OCI-LY3 (cell line): Measurements from ENCODE around the gene PADI2.

Experiments used
- H2AFZ ChIP-seq: fragments of 200-600, 300-600 bp; shearing (Covaris generic); 2 replicates; pipeline ENCODE4 v1.6.0; 2014; ENCODE audit warnings: antibody characterized with exemption, low read depth, low read length
- H3K27ac ChIP-seq: fragments of 200-600, 300-600 bp; sonication (generic); 2 replicates; pipeline ENCODE4 v1.5.1; 2014; ENCODE audit warnings: mild to moderate bottlenecking, low read length, moderate library complexity, mixed read lengths
- H3K27me3 ChIP-seq: fragments of 200-600, 300-600 bp; sonication (generic); 2 replicates; pipeline ENCODE4 v1.6.1; 2014; ENCODE audit warnings: low read depth, low read length, mixed read lengths
- H3K36me3 ChIP-seq: fragments of 200-600, 300-600 bp; sonication (generic); replicated peaks from 2 replicates; pipeline ENCODE3; 2014; ENCODE audit warnings: low read depth, low read length, mixed read lengths
- H3K4me1 ChIP-seq: fragments of 300-600, 200-600 bp; sonication (generic); 2 replicates; pipeline ENCODE4 v1.6.1; 2014; ENCODE audit warnings: low read length, mixed read lengths
- H3K4me2 ChIP-seq: fragments of 200-600, 300-600 bp; sonication (generic); 2 replicates; pipeline ENCODE4 v1.6.1; 2014; ENCODE audit warnings: low read length, mixed read lengths
- H3K4me3 ChIP-seq: fragments of 300-600, 200-600 bp; sonication (generic); 2 replicates; pipeline ENCODE4 v1.5.1; 2014; ENCODE audit warnings: antibody characterized with exemption, mild to moderate bottlenecking, low read length, moderate library complexity
- H3K79me2 ChIP-seq: fragments of 300-600, 200-600 bp; shearing (Covaris generic); 2 replicates; pipeline ENCODE4 v1.6.1; 2014; ENCODE audit warnings: mild to moderate bottlenecking, low read length, mixed read lengths
- H3K9ac ChIP-seq: fragments of 300-600, 200-600 bp; shearing (Covaris generic); 2 replicates; pipeline ENCODE4 v1.6.0; 2014; ENCODE audit warnings: mild to moderate bottlenecking, low read length, moderate library complexity
- H3K9me3 ChIP-seq: fragments of 200-600, 300-600 bp; shearing (Covaris generic); 2 replicates; pipeline ENCODE4 v1.6.1; 2014; ENCODE audit warnings: low read length, mixed read lengths; ENCODE audit not compliant: insufficient read depth
- H4K20me1 ChIP-seq: fragments of 200-600, 300-600 bp; sonication (generic); 2 replicates; pipeline ENCODE4 v1.6.1; 2016; ENCODE audit warnings: low read length, mixed read lengths; ENCODE audit not compliant: insufficient read depth
- CTCF ChIP-seq: fragments of 200-600, 300-600 bp; sonication (generic); IDR thresholded peaks from 2 replicates; pipeline ENCODE4 v1.5.1; 2014; ENCODE audit warnings: antibody characterized with exemption, low read length, low read depth
- EZH2phosphoT487 ChIP-seq: fragments of 200-600 bp; shearing (Covaris generic); IDR thresholded peaks from 2 replicates; pipeline ENCODE4 v1.6.1; 2018; ENCODE audit warnings: antibody characterized with exemption, mixed run types, low read depth

Gene PADI2

GRCh38 chr1:17039522-17039921, 79.7 kb downstream of the PADI2 start:
- peaks cover 11% of the 10 kb centered on the region for H3K36me3 ChIP-seq
- no peaks in the 10 kb centered on the region for H4K20me1 ChIP-seq

GRCh38 chr1:17033481-17033880, 85.8 kb downstream of the PADI2 start:
- no peaks in the 10 kb centered on the region for H3K79me2 ChIP-seq
- no peak overlapping the region for H3K9ac ChIP-seq
- no peaks in the 10 kb centered on the region for H3K4me1 ChIP-seq
- H3K27me3 ChIP-seq = no peaks in the 10 kb centered on the region
- no peak overlapping the region for H3K4me2 ChIP-seq
- H4K20me1 ChIP-seq = no peaks in the 10 kb centered on the region
- no peak overlapping the region for H3K27ac ChIP-seq
- no peaks in the 10 kb centered on the region for H3K9me3 ChIP-seq
- H3K36me3 ChIP-seq = no peaks in the 10 kb centered on the region
- TF ChIP-seq EZH2phosphoT487 (no peak), CTCF (no peak)
- no peak overlapping the region for H2AFZ ChIP-seq
- H3K4me3 ChIP-seq = no peak overlapping the region

More at GRCh38 chr1:17039522-17039921, 79.7 kb downstream of the PADI2 start:
- H3K9ac ChIP-seq = no peak overlapping the region
- no peak overlapping the region for H3K27ac ChIP-seq
- no peak overlapping the region for H3K4me3 ChIP-seq
- no peaks in the 10 kb centered on the region for H3K4me1 ChIP-seq
- H3K4me2 ChIP-seq = no peak overlapping the region
- TF ChIP-seq EZH2phosphoT487 = no peak
- no peak for TF ChIP-seq CTCF
- no peaks in the 10 kb centered on the region for H3K9me3 ChIP-seq
- H2AFZ ChIP-seq = no peak overlapping the region
- no peaks in the 10 kb centered on the region for H3K27me3 ChIP-seq
- H3K79me2 ChIP-seq = no peaks in the 10 kb centered on the region

- no peak overlapping the region for H3K9ac ChIP-seq
- H3K27me3 ChIP-seq = no peaks in the 10 kb centered on the region
- no peaks in the 10 kb centered on the region for H3K9me3 ChIP-seq
- H3K4me3 ChIP-seq = no peak overlapping the region
- no peak overlapping the region for H2AFZ ChIP-seq
- TF ChIP-seq EZH2phosphoT487 (no peak), CTCF (no peak)
- H4K20me1 ChIP-seq = no peaks in the 10 kb centered on the region
- H3K79me2 ChIP-seq = no peaks in the 10 kb centered on the region
- no peaks in the 10 kb centered on the region for H3K36me3 ChIP-seq
- no peak overlapping the region for H3K27ac ChIP-seq
- H3K4me1 ChIP-seq = no peaks in the 10 kb centered on the region
- no peak overlapping the region for H3K4me2 ChIP-seq
Observed at GRCh38 chr1:17032741-17033140, 86.5 kb downstream of the PADI2 start.

GRCh38 chr1:17031436-17031835, 87.8 kb downstream of the PADI2 start:
- H3K4me2 ChIP-seq = no peak overlapping the region
- no peak overlapping the region for H3K9ac ChIP-seq
- H3K36me3 ChIP-seq = no peaks in the 10 kb centered on the region
- H3K79me2 ChIP-seq = no peaks in the 10 kb centered on the region
- H3K4me1 ChIP-seq = no peaks in the 10 kb centered on the region
- H3K9me3 ChIP-seq = no peaks in the 10 kb centered on the region
- H3K27me3 ChIP-seq = no peaks in the 10 kb centered on the region
- no peaks in the 10 kb centered on the region for H4K20me1 ChIP-seq
- H3K27ac ChIP-seq = no peak overlapping the region
- no peak overlapping the region for H2AFZ ChIP-seq
- no peak for TF ChIP-seq EZH2phosphoT487
- TF ChIP-seq CTCF = no peak
- no peak overlapping the region for H3K4me3 ChIP-seq
